ENCODE measurements around the gene SAXO1.

GRCh38 chr9:18923167-18923566 lies 109.8 kb downstream of the SAXO1 start:
- TF ChIP-seq CTCF (conservative IDR thresholded peaks at IDR 0.05) (no peak), EZH2 (IDR thresholded peaks at IDR 0.05; ENCODE audit: low read depth) (no peak)
